ENCODE results near the gene LSS. TPM values are rescaled to one million over a fixed set of nuclear protein-coding genes. Genes with fewer than 3 reads are reported as not detected.

Gene LSS
- total and polyA plus RNA-seq, 2 of the 8 experiments (the other 6 are each of a cell fraction or from before 2014, with no cell fraction given) = 96.1 to 123 TPM

GRCh38 chr21:46193829-46194373 is 34.7 kb downstream of the LSS start:
- no peak overlapping the region for H3K18ac ChIP-seq (ENCODE audit: extremely low read depth, low read length)
- ChIA-PET CTCF (ENCODE audit: partially characterized antibody) (interaction anchor here (1.1 to 1.7 kb wide), 2 partner anchors 22 to 63 kb away, joined by 3 to 5 read pairs; no protein-coding TSS in a partner anchor), POLR2A (ENCODE audit: partially characterized antibody) (interaction anchor here (0.7 to 1.2 kb wide), 2 partner anchors 8 to 15 kb away, joined by 3 read pairs; no protein-coding TSS in a partner anchor)
- H3K4me3 ChIP-seq (ENCODE audit: extremely low read depth in 1 of 4, insufficient read depth in 2 of 4, low read depth in 3 of 4, low read length in 4 of 4) = no peak overlapping the region
- H4K5ac ChIP-seq (ENCODE audit: insufficient read length, low read depth, low read length) = no peak overlapping the region
- H3K56ac ChIP-seq (replicated peaks; ENCODE audit: insufficient read length, low read depth, low read length) = no peak overlapping the region
- no peak overlapping the region for H2BK120ac ChIP-seq (replicated peaks; ENCODE audit: low read depth, low read length)
- no peak overlapping the region for H3K9ac ChIP-seq (replicated peaks in 1 of 4; ENCODE audit: extremely low read depth in 1 of 4, low read depth in 3 of 4, low read length in 3 of 4)
- H2BK15ac ChIP-seq (ENCODE audit: low read length) = no peak overlapping the region
- no peaks in the 10 kb centered on the region for H3K79me2 ChIP-seq (ENCODE audit: control insufficient read depth in 1 of 2, insufficient read depth in 2 of 2, low read length in 2 of 2)
- peaks cover 2 to 15% of the 10 kb centered on the region in 2 experiments for H4K20me1 ChIP-seq (replicated peaks in 1 of 2; ENCODE audit: control insufficient read depth in 1 of 2, insufficient read depth in 2 of 2, low read length in 2 of 2)
- no peaks in the 10 kb centered on the region; a peak in 1 of 7 replicates for H3K4me1 ChIP-seq (replicated peaks in 1 of 4; ENCODE audit: control insufficient read depth in 3 of 4, insufficient read depth in 4 of 4, low read length in 3 of 4)
- no peaks in the 10 kb centered on the region for H3K27me3 ChIP-seq (replicated peaks in 1 of 4; ENCODE audit: control insufficient read depth in 3 of 4, extremely low read depth in 1 of 4, insufficient read depth in 3 of 4, low read length in 3 of 4)
- no peak for FAIRE-seq
- H2BK20ac ChIP-seq (ENCODE audit: low read length) = no peak overlapping the region
- no peak overlapping the region for H2AFZ ChIP-seq (ENCODE audit: low read length)
- 94% methylated on average over 10 of the region's 10 CpGs; no CpG with 5 or more reads in 1 of the 2 experiments for WGBS, 2 experiments (ENCODE audit: extremely low coverage in 1 of 2, insufficient coverage in 1 of 2, insufficient read length in 1 of 2, insufficient replicate concordance in 2 of 2, low coverage in 1 of 2, low lambda C conversion rate in 2 of 2, missing lambda C conversion rate in 1 of 2)
- H2BK12ac ChIP-seq (ENCODE audit: low read depth, low read length) = no peak overlapping the region
- H3K36me3 ChIP-seq (ENCODE audit: control insufficient read depth in 2 of 4, insufficient read depth in 4 of 4, low read length in 3 of 4) = peaks cover 8 to 39% (median 23%) of the 10 kb centered on the region in 4 experiments; a peak in 7 of 8 replicates
- H4K8ac ChIP-seq (ENCODE audit: extremely low read depth, insufficient read depth, low read length) = no peak overlapping the region
- no peak overlapping the region for H3K4ac ChIP-seq (replicated peaks; ENCODE audit: insufficient read length, low read depth, low read length)
- H3K4me2 ChIP-seq (ENCODE audit: insufficient read depth in 1 of 2, low read depth in 2 of 2, low read length in 2 of 2) = no peak overlapping the region
- no peak overlapping the region for H3K23ac ChIP-seq (ENCODE audit: insufficient read length)
- no peak overlapping the region for H2BK5ac ChIP-seq (ENCODE audit: low read depth, low read length)
- DNase-seq (ENCODE audit: low read depth in 1 of 2, low spot score in 2 of 2) = peak in 1 of 2 experiments; percentile 13
- TF ChIP-seq POLR2AphosphoS5 (IDR thresholded peaks at IDR 0.05; ENCODE audit: low read depth, low read length) (no peak), HDAC2 (IDR thresholded peaks at IDR 0.05; ENCODE audit: borderline replicate concordance in 1 of 2, low read depth in 2 of 2, low read length in 2 of 2) (no peak), KDM5A (IDR thresholded peaks at IDR 0.05; ENCODE audit: low read length) (no peak), RFX5 (IDR thresholded peaks at IDR 0.05; ENCODE audit: borderline replicate concordance, low read depth, low read length) (no peak), SIRT6 (IDR thresholded peaks at IDR 0.05; ENCODE audit: low read length) (no peak), RXRA (IDR thresholded peaks at IDR 0.05; ENCODE audit: insufficient read depth, low read depth, low read length) (no peak), MAX (IDR thresholded peaks at IDR 0.05) (no peak), CBX5 (IDR thresholded peaks at IDR 0.05; ENCODE audit: low read depth, low read length) (no peak), RAD21 (IDR thresholded peaks at IDR 0.05 in 1 of 2, conservative IDR thresholded peaks at IDR 0.05 in 1 of 2; ENCODE audit: low read depth in 2 of 2, low read length in 2 of 2) (no peak), BCL11A (IDR thresholded peaks at IDR 0.05; ENCODE audit: low read depth in 2 of 2, low read length in 2 of 2) (no peak)
- H3K79me1 ChIP-seq (ENCODE audit: low read depth, low read length) = no peaks in the 10 kb centered on the region; the same call in 1 of the 2 replicates
- no peak overlapping the region for H2AK5ac ChIP-seq (ENCODE audit: low read depth, low read length)
- no peak overlapping the region for H3K14ac ChIP-seq (ENCODE audit: insufficient read length)
- H4K91ac ChIP-seq (replicated peaks; ENCODE audit: insufficient read length, low read length) = no peak overlapping the region
- no peaks in the 10 kb centered on the region for H3K23me2 ChIP-seq (ENCODE audit: low read depth, low read length)
- no peak overlapping the region for H3K27ac ChIP-seq (ENCODE audit: low read depth, low read length)
- no peaks in the 10 kb centered on the region for H3K9me3 ChIP-seq (ENCODE audit: insufficient read depth in 2 of 2, low read depth in 1 of 2, low read length in 1 of 2)

Data from H1 (cell line).